T-cell (primary cell): ENCODE measurements around the gene GATAD2A. TPM values are rescaled to one million over a fixed set of nuclear protein-coding genes. Genes with fewer than 3 reads are reported as not detected.

Source experiments
- ATAC-seq, 4 experiments: fragments of 200-7000 bp in 3 of 4; fragments of 150-1000 bp in 1 of 4; cut with Tn5 transposase; replicated peaks in 1 of 4; 1 replicate in 3 of 4; 2 replicates in 1 of 4; pipeline ENCODE4 v1.10.0; 2021; ENCODE audit warnings: moderate library complexity in 3 of 4, mild to moderate bottlenecking in 2 of 4, moderate number of reproducible peaks in 1 of 4
- CTCF ChIA-PET, 2 donors: fragments of 300-600 bp; sonication (Branson Sonifier 250); formaldehyde crosslinking; loops; one replicate each; lab custom pipeline; 2022; ENCODE audit warnings: antibody characterized with exemption in 2 of 2; lab: Charles Lee
- POLR2A ChIA-PET, 2 donors: fragments of 300-600 bp; sonication (Branson Sonifier 250); formaldehyde crosslinking; loops; one replicate each; lab custom pipeline; 2022; ENCODE audit warnings: antibody characterized with exemption in 2 of 2; lab: Charles Lee
- DNase-seq, 35 experiments: peaks; one replicate each; pipeline versions ENCODE4 v3.0.0 to v3.0.0-alpha.2; 2013 to 2023
- H3K27ac ChIP-seq: one replicate; pipeline ENCODE4 v1.5.1; 2013; ENCODE audit warnings: low read length
- H3K27me3 ChIP-seq, 2 experiments: replicated peaks in 1 of 2; 1 replicate in 1 of 2; 2 replicates in 1 of 2; pipeline versions ENCODE4 v1.6.1 to v1.7.0; 2013; ENCODE audit warnings: low read length in 1 of 2, mixed read lengths in 1 of 2; ENCODE audit not compliant: control insufficient read depth in 2 of 2, insufficient read depth in 2 of 2; ENCODE audit errors: extremely low read depth in 1 of 2
- H3K36me3 ChIP-seq, 2 donors: 1 replicate in 1 of 2; 2 replicates in 1 of 2; pipeline versions ENCODE4 v1.6.1 to v1.7.0; 2013; ENCODE audit warnings: low read length in 1 of 2; ENCODE audit not compliant: control insufficient read depth in 2 of 2, insufficient read depth in 1 of 2; ENCODE audit errors: extremely low read depth in 1 of 2
- H3K4me1 ChIP-seq, 2 experiments: 1 replicate in 1 of 2; 2 replicates in 1 of 2; pipeline versions ENCODE4 v1.6.1 to v1.7.0; 2013; ENCODE audit warnings: low read length in 2 of 2, mixed read lengths in 1 of 2; ENCODE audit not compliant: insufficient read depth in 2 of 2, control insufficient read depth in 1 of 2; ENCODE audit errors: extremely low read depth in 1 of 2
- H3K4me3 ChIP-seq, 2 donors: 1 replicate in 1 of 2; 2 replicates in 1 of 2; pipeline versions ENCODE4 v1.5.1 to v1.7.0; 2013; ENCODE audit warnings: mild to moderate bottlenecking in 2 of 2, low read length in 1 of 2, moderate library complexity in 1 of 2; ENCODE audit not compliant: control insufficient read depth in 1 of 2; ENCODE audit errors: extremely low read depth in 1 of 2
- H3K9me3 ChIP-seq: 2 replicates; pipeline ENCODE4 v1.7.0; 2013
- H3K27ac Mint-ChIP-seq, 2 donors: one replicate each; pipeline ENCODE4 v1.8.0; 2020 to 2021; ENCODE audit warnings: mild to moderate bottlenecking in 2 of 2, mixed read lengths in 2 of 2
- H3K27me3 Mint-ChIP-seq, 2 donors: one replicate each; pipeline ENCODE4 v1.8.0; 2021 to 2022; ENCODE audit warnings: mixed read lengths in 2 of 2
- H3K36me3 Mint-ChIP-seq: one replicate; pipeline ENCODE4 v1.8.0; 2021; ENCODE audit warnings: mixed read lengths
- H3K4me1 Mint-ChIP-seq, 3 donors: one replicate each; pipeline ENCODE4 v1.8.0; 2020 to 2022; ENCODE audit warnings: mixed read lengths in 3 of 3, mild to moderate bottlenecking in 1 of 3
- H3K4me3 Mint-ChIP-seq, 3 donors: one replicate each; pipeline ENCODE4 v1.8.0; 2020 to 2022; ENCODE audit warnings: mild to moderate bottlenecking in 3 of 3, mixed read lengths in 3 of 3, moderate library complexity in 3 of 3
- H3K9me3 Mint-ChIP-seq, 3 donors: one replicate each; pipeline ENCODE4 v1.8.0; 2020 to 2022; ENCODE audit warnings: mixed read lengths in 3 of 3
- WGBS: methylation state at CpG from one replicate; pipeline ENCODE4 v1.1.5; 2013; ENCODE audit warnings: missing lambda C conversion rate; ENCODE audit not compliant: insufficient coverage; 5-methylcytosine and 5-hydroxymethylcytosine counted together
- total RNA-seq, 35 experiments: library from RNA in 6 of 35; stranded (reverse) in 6 of 35; fragments of 120-200 nt in 1 of 35; gene quantifications; one replicate each; pipeline versions ENCODE4 v1.2.1 to v1.2.4 and lab custom pipeline; 2013 to 2026

GATAD2A gene
- total RNA-seq, 5 donors from 2014 or later (not counting 1 experiment from before 2014, with no cell fraction given), result 114 to 144 (median 133) TPM

DNA sequence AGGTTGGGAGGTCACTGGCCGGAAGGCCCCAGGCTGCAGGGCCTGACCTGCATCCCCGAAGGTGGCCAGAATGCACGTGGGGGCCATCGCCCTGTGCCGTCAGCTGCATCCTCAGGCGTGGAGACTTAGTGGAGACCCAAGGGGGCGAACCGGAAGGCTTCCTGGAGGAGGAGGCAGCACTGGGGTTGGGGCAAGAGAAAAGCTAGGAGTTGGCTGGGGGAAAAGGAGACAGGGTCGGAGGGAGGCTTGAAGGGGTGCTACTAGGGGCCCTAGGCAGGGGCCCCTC, 121.8 kb downstream of the GATAD2A start:
- peaks cover 17 to 43% of the 10 kb centered on the region in 2 donors for H3K36me3 ChIP-seq
- POLR2A ChIA-PET, result no interaction called here
- no peak overlapping the region for H3K27ac Mint-ChIP-seq

DNA sequence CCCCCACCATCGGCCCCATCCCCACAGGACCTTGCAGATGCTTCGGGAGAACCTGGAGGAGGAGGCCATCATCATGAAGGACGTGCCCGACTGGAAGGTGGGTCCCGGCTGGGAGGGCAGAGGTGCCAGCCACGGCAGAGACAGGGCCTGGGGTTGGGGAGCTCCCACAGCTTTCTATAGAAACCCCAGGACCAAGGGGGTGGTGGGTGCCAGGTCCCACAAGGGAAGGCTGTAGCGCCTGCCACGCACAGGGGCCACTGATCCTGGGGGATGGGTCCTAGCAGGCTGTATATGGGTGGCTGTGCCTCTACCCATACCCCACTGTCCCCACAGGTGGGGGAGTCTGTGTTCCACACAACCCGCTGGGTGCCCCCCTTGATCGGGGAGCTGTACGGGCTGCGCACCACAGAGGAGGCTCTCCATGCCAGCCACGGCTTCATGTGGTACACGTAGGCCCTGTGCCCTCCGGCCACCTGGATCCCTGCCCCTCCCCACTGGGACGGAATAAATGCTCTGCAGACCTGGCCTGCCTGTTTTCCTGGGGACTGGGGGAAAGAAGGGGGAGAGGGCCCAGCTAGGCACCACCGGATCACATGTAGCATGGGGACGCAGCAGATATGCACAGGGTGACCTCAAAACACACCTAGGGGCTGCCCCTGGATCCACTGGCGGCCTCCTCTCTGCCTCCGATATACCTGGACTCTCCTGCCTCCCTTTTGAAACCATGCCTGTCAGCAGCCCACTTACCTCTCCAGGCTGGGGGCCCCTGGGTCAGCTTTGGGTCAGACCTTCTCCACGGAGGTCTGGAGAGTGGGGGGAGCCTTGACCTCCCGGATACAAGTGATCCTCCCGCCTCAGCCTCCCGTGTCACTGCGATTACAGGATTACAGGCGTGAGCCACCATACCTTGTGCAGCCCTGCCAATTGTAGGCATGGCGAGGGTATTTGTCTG, 122.5 kb downstream of the GATAD2A start:
- POLR2A ChIA-PET, result no interaction called here
- Histone ChIP-seq H3K27ac (no peak overlapping the region), H3K9me3 (no peaks in the 10 kb centered on the region), H3K4me3 (no peak overlapping the region), H3K27me3 (no peaks in the 10 kb centered on the region), H3K4me1 (peaks cover 0 to 19% of the 10 kb centered on the region in 2 experiments), H3K36me3 (peaks cover 17 to 43% of the 10 kb centered on the region in 2 donors)
- H3K9me3 Mint-ChIP-seq, result no peaks in the 10 kb centered on the region
- no peak for ATAC-seq
- no peak for DNase-seq
- peaks cover 8 to 11% (median 9%) of the 10 kb centered on the region in 3 donors for H3K4me1 Mint-ChIP-seq
- WGBS, result over 99% methylated on average over 10 of the region's 27 CpGs
- H3K36me3 Mint-ChIP-seq, result peaks cover 3% of the 10 kb centered on the region
- H3K27me3 Mint-ChIP-seq, result no peaks in the 10 kb centered on the region
- H3K4me3 Mint-ChIP-seq, result no peak overlapping the region
- no peak overlapping the region for H3K27ac Mint-ChIP-seq
- CTCF ChIA-PET, result no interaction called here

More for the DNA sequence above, 121.8 kb downstream of the GATAD2A start:
- Histone ChIP-seq H3K27me3 (no peaks in the 10 kb centered on the region), H3K9me3 (no peaks in the 10 kb centered on the region), H3K4me3 (no peak overlapping the region), H3K27ac (no peak overlapping the region), H3K4me1 (peaks cover 0 to 13% of the 10 kb centered on the region in 2 experiments)
- H3K9me3 Mint-ChIP-seq, result no peaks in the 10 kb centered on the region
- WGBS, result 98% methylated on average over 8 of the region's 9 CpGs
- CTCF ChIA-PET, result no interaction called here
- H3K27me3 Mint-ChIP-seq, result no peaks in the 10 kb centered on the region
- peaks cover 3% of the 10 kb centered on the region for H3K36me3 Mint-ChIP-seq
- no peak for ATAC-seq
- H3K4me1 Mint-ChIP-seq, result peaks cover 11 to 14% (median 11%) of the 10 kb centered on the region in 3 donors
- DNase-seq, result no peak
- no peak overlapping the region for H3K4me3 Mint-ChIP-seq

DNA sequence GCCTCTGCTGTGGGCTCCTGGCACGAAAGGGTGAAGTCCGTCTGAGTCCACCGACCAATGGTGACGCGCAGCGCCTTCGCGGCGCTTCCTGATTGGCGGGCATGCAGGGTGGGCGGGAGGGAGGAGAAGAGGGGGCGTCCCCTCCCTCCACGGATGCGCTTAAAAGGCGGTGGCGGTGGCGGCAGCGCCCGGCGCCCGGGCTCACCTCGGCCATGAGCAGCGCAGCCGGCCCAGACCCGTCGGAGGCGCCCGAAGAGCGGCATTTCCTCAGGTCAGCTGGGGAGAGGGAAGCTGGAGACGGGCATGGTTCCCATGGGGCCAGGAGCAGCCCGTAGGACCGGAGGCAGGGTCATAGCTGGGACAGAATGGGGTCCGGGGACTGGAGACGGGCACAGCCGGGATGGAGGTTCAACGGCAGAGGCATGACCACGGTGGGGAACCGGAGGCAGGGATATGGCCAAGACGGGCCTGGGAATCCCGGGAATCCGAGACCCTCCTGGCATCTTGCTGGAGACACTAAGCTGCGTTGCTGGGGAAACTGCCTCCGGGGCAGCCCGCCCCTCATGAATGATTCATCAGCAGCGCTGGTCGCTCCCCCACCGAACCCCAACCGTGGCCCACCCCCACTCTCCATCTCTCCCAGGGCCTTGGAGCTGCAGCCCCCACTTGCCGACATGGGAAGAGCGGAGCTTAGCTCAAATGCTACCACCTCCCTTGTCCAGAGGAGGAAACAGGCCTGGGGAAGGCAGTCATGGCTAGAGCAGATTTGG, 123.4 kb downstream of the GATAD2A start, which contains the start of gene YJEFN3:
Gene YJEFN3, plus strand, starts transcription at position 191 of the 770 bp plus-strand sequence. Its CDS starts 22 bp downstream, at position 213.
- H3K4me1 ChIP-seq, result peaks cover 0 to 20% of the 10 kb centered on the region in 2 experiments
- DNase-seq (no peak), ATAC-seq (no peak)
- POLR2A ChIA-PET, result no interaction called here
- peaks cover 3% of the 10 kb centered on the region for H3K36me3 Mint-ChIP-seq
- peaks cover 8 to 15% (median 11%) of the 10 kb centered on the region in 3 donors for H3K4me1 Mint-ChIP-seq
- no peaks in the 10 kb centered on the region for H3K9me3 Mint-ChIP-seq
- CTCF ChIA-PET, result interaction anchor here in 1 of 2 donors (0.7 kb wide), 1 partner anchor 365 kb away, joined by 7 read pairs; no protein-coding TSS in a partner anchor
- H3K4me3 ChIP-seq, result no peak within 1 kb of the TSS
- peaks cover 17 to 43% of the 10 kb centered on the region in 2 donors for H3K36me3 ChIP-seq
- H3K27ac ChIP-seq, result no peak within 1 kb of the TSS
- no peaks in the 10 kb centered on the region for H3K9me3 ChIP-seq
- no peaks in the 10 kb centered on the region for H3K27me3 Mint-ChIP-seq
- 95% methylated on average over 37 of the region's 50 CpGs for WGBS
- no peaks in the 10 kb centered on the region for H3K27me3 ChIP-seq
- H3K4me3 Mint-ChIP-seq, result no peak within 1 kb of the TSS
- peak within 1 kb of the TSS in 1 of 2 donors; percentile 39 for H3K27ac Mint-ChIP-seq

DNA sequence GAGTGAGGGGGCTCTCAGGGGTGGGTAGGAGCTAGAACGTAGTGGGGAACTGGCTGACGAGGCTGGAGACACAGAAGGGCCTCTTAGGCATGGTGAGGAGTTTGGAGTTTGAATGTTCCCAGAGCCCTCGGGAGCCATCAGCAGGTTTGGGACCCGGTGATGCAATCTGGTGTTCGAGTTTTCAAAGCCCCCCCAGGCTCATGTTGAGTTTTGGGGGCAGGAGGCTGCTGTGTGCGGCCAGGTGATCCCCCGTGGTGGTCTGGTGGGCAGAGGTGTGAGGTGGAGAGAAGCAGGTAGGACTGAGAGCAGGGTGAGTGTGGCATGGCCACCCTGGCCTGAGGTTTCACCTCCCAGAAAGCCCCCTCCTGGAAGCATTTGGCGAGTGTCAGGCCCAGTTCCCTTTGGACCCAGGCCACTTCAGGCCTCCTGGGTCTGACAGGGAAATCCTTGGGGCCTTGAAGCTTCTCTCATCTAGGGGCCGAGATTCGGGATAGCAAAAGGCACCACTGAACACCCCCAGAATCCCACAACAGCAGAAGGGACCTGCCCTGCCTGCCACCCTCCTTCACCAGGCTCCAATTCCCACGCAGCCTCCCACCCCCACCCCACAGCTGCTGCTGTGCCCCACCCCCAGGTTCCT, 124.4 kb downstream of the GATAD2A start:
- H3K4me1 Mint-ChIP-seq, result peaks cover 7 to 20% (median 9%) of the 10 kb centered on the region in 3 donors
- WGBS, result 90% methylated on average over 10 of the region's 11 CpGs

DNA sequence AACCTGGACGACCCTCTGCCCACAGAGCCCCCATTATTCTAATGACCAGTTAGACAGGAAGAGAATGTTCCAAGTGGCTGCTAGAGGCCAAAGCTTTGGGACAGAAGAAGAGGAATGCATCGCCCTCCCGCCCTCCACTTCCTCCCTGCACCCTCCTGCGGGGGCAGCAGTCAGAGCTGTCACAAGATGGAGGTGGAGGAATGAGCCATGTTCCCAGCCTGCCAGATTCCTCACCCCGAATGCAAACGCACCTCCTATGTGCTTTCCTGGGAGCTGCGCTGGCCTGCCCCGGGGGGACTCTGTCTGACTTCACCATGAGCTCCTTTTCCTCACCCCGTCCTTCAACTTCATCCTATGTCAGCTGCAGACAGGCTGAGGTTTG, 124.9 kb downstream of the GATAD2A start:
- no peak overlapping the region for H3K27ac Mint-ChIP-seq
- CTCF ChIA-PET, result no interaction called here

More for the DNA sequence above, 124.4 kb downstream of the GATAD2A start:
- Histone ChIP-seq H3K27ac (no peak overlapping the region), H3K27me3 (no peaks in the 10 kb centered on the region), H3K36me3 (peaks cover 17 to 38% of the 10 kb centered on the region in 2 donors), H3K9me3 (no peaks in the 10 kb centered on the region), H3K4me3 (no peak overlapping the region), H3K4me1 (peaks cover 0 to 17% of the 10 kb centered on the region in 2 experiments)
- ChIA-PET POLR2A (interaction anchor here in 1 of 2 donors (0.6 kb wide), 1 partner anchor 940 kb away, joined by 5 read pairs; no protein-coding TSS in a partner anchor), CTCF (interaction anchor here in 1 of 2 donors (0.7 kb wide), 1 partner anchor 364 kb away, joined by 7 read pairs; no protein-coding TSS in a partner anchor)
- ATAC-seq (no peak), DNase-seq (no peak)
- Mint-ChIP-seq H3K36me3 (peaks cover 3% of the 10 kb centered on the region), H3K27ac (peak overlapping the region in 1 of 2 donors; percentile 39), H3K9me3 (no peaks in the 10 kb centered on the region), H3K27me3 (no peaks in the 10 kb centered on the region), H3K4me3 (no peak overlapping the region)

More for the DNA sequence above, 124.9 kb downstream of the GATAD2A start:
- no peaks in the 10 kb centered on the region for H3K9me3 Mint-ChIP-seq
- H3K4me3 ChIP-seq, result no peak overlapping the region
- H3K4me1 ChIP-seq, result peaks cover 0 to 17% of the 10 kb centered on the region in 2 experiments
- peaks cover 3% of the 10 kb centered on the region for H3K36me3 Mint-ChIP-seq
- H3K27me3 Mint-ChIP-seq, result no peaks in the 10 kb centered on the region
- ATAC-seq (no peak), DNase-seq (no peak)
- 93% methylated on average over 4 of the region's 9 CpGs for WGBS
- no peak overlapping the region for H3K4me3 Mint-ChIP-seq
- no peak overlapping the region for H3K27ac ChIP-seq
- peaks cover 17 to 35% of the 10 kb centered on the region in 2 donors for H3K36me3 ChIP-seq
- H3K27me3 ChIP-seq, result no peaks in the 10 kb centered on the region
- POLR2A ChIA-PET, result interaction anchor here in 1 of 2 donors (0.6 kb wide), 1 partner anchor 940 kb away, joined by 5 read pairs; no protein-coding TSS in a partner anchor
- H3K9me3 ChIP-seq, result no peaks in the 10 kb centered on the region
- H3K4me1 Mint-ChIP-seq, result peaks cover 7 to 20% (median 9%) of the 10 kb centered on the region in 3 donors
